Fibroblast of skin of left quadriceps (primary cell): ENCODE measurements around the gene ETS2.

Experiments
- DNase-seq, 2 experiments: peaks; one replicate each; pipeline ENCODE4 v3.0.0-alpha.2; 2013; ENCODE audit warnings: low read depth in 2 of 2

Gene ETS2

DNA sequence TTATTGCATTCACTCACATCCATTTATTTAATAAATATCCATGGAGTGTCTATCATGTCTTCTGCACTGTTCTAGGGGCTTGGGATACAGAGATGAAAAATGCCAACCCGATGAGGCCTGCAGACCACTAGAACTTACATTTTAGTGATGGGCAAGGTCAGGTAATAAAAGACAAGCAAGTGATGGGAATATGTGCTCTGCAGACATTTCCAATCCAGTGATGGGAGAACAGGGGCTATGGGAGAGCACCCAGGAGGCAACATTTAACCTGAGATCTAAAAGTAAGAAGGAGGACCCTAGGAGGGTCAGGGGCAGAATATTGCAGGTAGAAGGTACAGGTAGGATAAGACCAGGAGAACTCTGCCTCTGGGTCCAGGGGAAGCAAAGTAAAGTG is 53.1 kb downstream of the ETS2 start:
- no peak for DNase-seq

DNA sequence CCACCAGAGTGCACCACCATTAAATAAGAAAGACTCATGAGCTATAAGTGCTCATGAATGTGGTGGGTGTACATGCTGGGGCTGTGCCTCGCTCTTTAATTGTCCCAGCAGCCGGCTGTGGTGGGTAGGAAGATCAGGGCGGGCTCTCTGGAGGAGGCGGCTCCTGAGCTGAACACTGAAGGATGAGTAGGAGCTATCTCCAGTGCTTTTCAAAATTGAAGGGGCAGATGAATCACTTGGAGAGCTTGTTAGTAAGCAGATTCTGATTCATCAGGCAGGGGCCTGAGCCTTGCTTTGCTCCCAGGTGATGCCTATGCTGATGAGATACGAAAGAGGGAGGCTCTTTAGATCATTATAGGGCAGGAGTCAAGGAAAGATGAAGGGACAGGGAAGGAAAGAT is 54.1 kb downstream of the ETS2 start:
- no peak for DNase-seq

DNA sequence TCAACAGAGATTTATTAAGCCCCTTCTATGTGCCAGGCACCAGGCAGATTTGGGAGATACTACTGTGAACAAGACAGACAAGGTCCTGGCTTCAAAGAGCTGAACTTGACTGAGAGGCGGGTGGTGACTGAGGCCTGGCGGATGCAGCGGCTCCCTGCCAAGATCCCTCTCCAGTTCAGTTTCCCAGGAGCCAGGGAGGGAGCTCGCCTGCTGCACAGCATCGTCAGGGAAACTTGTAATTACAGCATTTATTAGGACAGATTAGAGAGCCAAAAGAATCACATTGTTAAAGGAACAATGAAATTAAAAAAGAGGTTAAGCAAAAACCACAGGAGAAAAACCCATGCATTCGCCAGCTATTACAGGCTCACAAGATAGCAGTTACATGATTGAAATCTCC is 55.3 kb downstream of the ETS2 start:
- DNase-seq, result no peak

DNA sequence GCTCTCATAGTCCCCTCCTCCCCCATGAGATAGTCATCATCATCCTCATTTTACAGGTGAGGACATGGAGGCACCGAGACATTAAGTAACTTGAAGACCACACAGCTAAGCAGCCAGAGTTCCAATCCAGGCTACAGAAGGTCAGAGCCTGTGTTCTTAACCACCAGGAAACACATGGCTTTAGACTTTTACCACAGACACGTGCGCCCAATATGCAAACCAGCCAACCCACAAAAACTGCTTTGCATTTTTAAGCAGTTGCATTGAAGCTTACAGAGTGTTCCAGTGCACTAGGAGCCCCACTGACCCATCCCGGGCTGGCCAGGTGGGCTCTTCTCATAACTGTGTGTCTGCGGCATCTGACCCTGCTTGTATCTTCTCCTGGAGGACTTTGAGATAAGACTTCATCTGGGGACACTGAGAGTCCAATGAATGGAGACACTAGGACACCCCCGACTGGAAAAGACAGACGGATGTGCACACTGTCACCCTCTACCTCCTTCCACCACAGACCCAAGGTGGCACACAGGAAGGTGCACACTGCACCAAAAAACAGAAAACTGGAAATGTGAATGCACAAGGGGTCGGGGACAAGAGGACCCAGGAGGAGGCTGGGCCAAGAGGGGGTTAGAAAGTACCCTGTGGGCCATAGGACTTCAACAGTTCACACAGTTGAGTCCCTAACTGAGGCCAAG is 56.4 kb downstream of the ETS2 start:
- DNase-seq, result peak; percentile 26 to 39

DNA sequence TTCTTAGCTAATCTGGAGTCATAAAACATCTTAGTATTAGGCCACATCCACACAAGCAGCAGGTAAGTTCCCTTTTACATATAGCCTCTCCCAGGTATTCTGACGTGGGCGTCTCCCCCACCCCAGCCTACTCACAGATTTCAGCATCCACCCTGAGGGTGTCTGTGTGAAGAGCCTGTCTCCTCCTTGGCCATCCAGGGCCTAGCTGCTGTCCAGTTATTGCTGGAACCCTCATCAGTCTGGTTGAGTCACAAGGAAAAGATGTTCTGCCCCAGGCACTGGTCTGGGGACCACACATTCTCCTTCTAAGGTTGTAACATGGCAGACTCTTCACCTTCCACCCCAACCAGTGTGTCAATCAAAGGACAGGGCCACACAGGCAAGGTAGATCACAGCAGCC is 57.6 kb downstream of the ETS2 start:
- no peak for DNase-seq

DNA sequence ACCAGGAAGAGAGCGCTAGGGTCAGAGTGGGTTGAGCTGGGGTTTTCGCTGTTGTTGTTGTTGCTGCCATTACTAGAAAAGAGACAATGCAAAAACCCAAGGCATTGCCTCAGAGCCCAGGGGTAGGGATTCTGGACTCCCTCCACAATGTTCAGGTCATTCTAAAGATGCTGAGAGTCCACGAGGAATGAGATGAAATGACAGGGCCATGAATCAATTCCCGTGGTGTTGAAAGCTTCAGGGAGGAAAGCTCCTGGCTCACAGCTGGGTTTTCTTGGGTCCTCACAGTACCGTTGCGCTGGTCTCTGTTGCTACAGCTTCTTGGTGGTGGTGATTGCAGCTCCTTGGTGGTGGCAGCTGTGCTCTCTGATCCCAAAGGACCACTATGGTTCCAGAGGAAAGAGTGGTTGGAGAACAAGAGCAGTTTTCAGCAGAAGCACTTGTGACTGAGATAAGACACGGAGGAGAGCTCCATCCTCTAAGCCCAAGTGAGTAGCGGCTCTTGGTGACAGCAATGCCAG is 58.2 kb downstream of the ETS2 start:
- no peak for DNase-seq

DNA sequence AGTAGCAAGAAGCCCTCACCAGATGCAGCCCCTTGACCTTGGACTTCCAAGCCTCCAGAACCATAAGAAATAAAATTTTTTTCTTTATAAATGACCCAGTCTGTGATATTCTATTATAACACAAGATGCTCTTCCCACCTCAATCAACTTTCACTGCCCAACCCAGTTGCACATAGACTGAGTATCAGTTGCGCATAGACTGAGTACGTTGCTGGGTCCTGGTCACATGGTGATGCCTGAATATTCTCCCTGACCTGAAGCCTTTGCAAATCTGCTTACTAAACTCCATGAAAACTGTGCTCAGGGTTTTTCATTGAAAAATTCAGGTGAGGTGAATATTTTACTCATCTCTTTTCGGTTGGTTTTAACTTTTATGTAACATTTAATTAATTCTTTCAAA is 59.2 kb downstream of the ETS2 start:
- no peak for DNase-seq

DNA sequence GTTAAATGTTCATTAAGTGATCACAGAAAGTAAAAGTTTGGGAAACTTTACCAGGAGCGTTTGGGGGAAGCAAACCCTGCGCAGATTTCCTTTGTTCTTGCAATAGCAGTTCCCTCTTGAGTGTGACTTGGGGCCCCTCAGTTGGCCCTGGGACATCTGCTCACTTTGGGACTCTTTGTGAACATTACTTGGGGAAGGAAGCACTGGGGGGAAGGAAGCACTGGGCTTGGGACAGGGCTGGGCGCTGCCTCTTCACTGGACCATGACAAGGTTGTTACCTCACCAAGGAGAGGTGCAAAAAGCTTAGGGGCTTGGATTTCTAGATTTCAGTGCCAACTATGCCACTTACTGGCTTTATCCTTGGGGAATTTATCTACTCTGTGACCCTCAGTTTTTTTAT is 63.5 kb downstream of the ETS2 start:
- no peak for DNase-seq

DNA sequence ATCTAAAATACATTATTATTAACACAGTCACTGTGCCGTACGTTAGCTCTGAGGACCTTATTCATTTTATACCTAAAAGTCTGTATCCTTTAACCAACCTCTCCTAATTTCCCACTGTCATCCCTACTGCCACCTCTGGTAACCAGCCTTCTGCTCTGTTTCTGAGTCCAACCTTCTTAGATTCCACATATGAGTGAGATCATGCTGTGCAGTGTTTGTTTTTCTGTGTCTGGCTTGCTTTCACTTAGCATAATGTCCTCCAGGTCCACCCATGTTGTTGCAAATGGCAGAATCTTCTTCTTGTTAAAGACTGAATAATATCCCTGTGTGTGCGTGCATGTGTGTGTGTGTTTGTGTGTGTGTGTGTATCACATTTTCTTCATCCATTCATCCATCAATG is 64.2 kb downstream of the ETS2 start:
- no peak for DNase-seq
